RWPE1 (cell line): ENCODE data around the gene PIK3R2.
A peak's percentile ranks its signal among the peaks of the same experiment; 100 is the strongest.

Experiments
- CTCF ChIA-PET: fragments of 350-600 bp; sonication (Branson Sonifier 250); formaldehyde crosslinking; extraction: SDS; loops from one replicate; lab custom pipeline; 2021; lab: Yijun Ruan, JAX
- POLR2A ChIA-PET: fragments of 400-600 bp; formaldehyde crosslinking; extraction: SDS; loops from one replicate; lab custom pipeline; 2020; ENCODE audit warnings: antibody characterized with exemption; ENCODE audit not compliant: low non-redundant PET; lab: Yijun Ruan, JAX
- DNase-seq: peaks from one replicate; pipeline ENCODE4 v3.0.0; 2012; ENCODE audit warnings: low spot score
- H3K27ac ChIP-seq: fragments of 450-650 bp; 2 replicates; pipeline ENCODE4 v1.5.1; 2017
- CTCF ChIP-seq: fragments of 450-650 bp; conservative IDR thresholded peaks from 2 replicates; pipeline ENCODE4 v1.5.1; 2017; ENCODE audit warnings: low read depth, mild to moderate bottlenecking

PIK3R2 gene

GRCh38 chr19:18214779-18215433, 61.9 kb downstream of the PIK3R2 start:
- CTCF ChIA-PET = no interaction called here
- POLR2A ChIA-PET = no interaction called here
- peak overlapping the region; percentile 19 for H3K27ac ChIP-seq
- no peak for TF ChIP-seq CTCF
- DNase-seq = peak; percentile 65

GRCh38 chr19:18216789-18217188, 63.8 kb downstream of the PIK3R2 start:
- TF ChIP-seq CTCF = no peak
- ChIA-PET POLR2A (no interaction called here), CTCF (no interaction called here)
- DNase-seq = no peak
- no peak overlapping the region for H3K27ac ChIP-seq

- ChIA-PET CTCF (interaction anchor here (0.6 kb wide), 1 partner anchor 37 kb away, joined by 3 read pairs; a partner anchor contains a TSS), POLR2A (no interaction called here)
- DNase-seq = no peak
- no peak for TF ChIP-seq CTCF
- no peak overlapping the region for H3K27ac ChIP-seq
Observed at GRCh38 chr19:18218159-18218558, 65.2 kb downstream of the PIK3R2 start.

DNA sequence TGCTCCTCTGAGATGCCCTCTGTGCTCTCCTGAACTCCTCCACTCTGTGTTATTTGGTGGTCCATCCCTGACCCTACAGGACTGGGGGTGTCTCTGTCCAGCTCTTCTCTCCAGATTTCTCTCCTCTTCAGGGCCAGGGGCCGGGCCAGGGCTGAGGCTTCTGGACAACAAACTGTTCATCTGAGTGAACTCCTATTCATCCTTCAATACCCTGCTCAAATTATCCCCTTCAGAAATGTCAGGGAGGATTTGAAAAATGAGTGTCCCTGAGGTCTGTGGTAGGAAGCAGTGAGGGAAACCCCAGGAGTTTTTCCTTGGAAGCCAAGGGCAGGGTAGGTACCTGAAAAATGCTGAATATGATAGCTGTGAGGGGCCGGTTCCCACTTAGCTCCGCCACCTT, 65.6 kb downstream of the PIK3R2 start:
- POLR2A ChIA-PET = no interaction called here
- CTCF ChIA-PET = interaction anchor here (0.6 kb wide), 1 partner anchor 37 kb away, joined by 3 read pairs; a partner anchor contains a TSS
- no peak overlapping the region for H3K27ac ChIP-seq
- DNase-seq = no peak
- no peak for TF ChIP-seq CTCF
